HG03135 (cell line): ENCODE results near the gene PCBP3.

Experiments used
- ATAC-seq: cut with Tn5 transposase; IDR thresholded peaks from one replicate; pipeline ENCODE4 v1.9.1; 2021; ENCODE audit warnings: mild to moderate bottlenecking, moderate library complexity; ENCODE audit not compliant: unreplicated experiment

PCBP3 gene

GRCh38 chr21:45856442-45856841 lies 212.9 kb downstream of the PCBP3 start:
- no peak for ATAC-seq

GRCh38 chr21:45856906-45857305 lies 213.4 kb downstream of the PCBP3 start:
- ATAC-seq: no peak

GRCh38 chr21:45857761-45858160 lies 214.2 kb downstream of the PCBP3 start:
- no peak for ATAC-seq

GRCh38 chr21:45858180-45858579 lies 214.7 kb downstream of the PCBP3 start:
- no peak for ATAC-seq

GRCh38 chr21:45859041-45859761 lies 215.7 kb downstream of the PCBP3 start:
- ATAC-seq: no peak

GRCh38 chr21:45859762-45860357 lies 216.3 kb downstream of the PCBP3 start:
- ATAC-seq: no peak

- no peak for ATAC-seq
Observed at GRCh38 chr21:45860493-45861155, 217.1 kb downstream of the PCBP3 start.

GRCh38 chr21:45861156-45861870 lies 217.8 kb downstream of the PCBP3 start:
- ATAC-seq: no peak

GRCh38 chr21:45862543-45863207 lies 219.2 kb downstream of the PCBP3 start:
- no peak for ATAC-seq

- no peak for ATAC-seq
Observed at GRCh38 chr21:45863267-45863666, 219.7 kb downstream of the PCBP3 start.

GRCh38 chr21:45863751-45864150 lies 220.2 kb downstream of the PCBP3 start:
- no peak for ATAC-seq

- ATAC-seq: no peak
Observed at GRCh38 chr21:45864436-45864835, 220.9 kb downstream of the PCBP3 start.

GRCh38 chr21:45865106-45865835 lies 221.7 kb downstream of the PCBP3 start:
- no peak for ATAC-seq

GRCh38 chr21:45866551-45866950 lies 223.0 kb downstream of the PCBP3 start:
- ATAC-seq: no peak

GRCh38 chr21:45867041-45867666 lies 223.6 kb downstream of the PCBP3 start:
- ATAC-seq: no peak

- no peak for ATAC-seq
Observed at GRCh38 chr21:45867671-45868081, 224.2 kb downstream of the PCBP3 start.

GRCh38 chr21:45868086-45868485 lies 224.6 kb downstream of the PCBP3 start:
- ATAC-seq: no peak

GRCh38 chr21:45868488-45868887 lies 225.0 kb downstream of the PCBP3 start:
- ATAC-seq: no peak

GRCh38 chr21:45869121-45870007 lies 225.8 kb downstream of the PCBP3 start:
- ATAC-seq: no peak
